ENCODE measurements around the gene TASP1.
A peak's percentile ranks its signal among the peaks of the same experiment; 100 is the strongest.

Gene TASP1

DNA sequence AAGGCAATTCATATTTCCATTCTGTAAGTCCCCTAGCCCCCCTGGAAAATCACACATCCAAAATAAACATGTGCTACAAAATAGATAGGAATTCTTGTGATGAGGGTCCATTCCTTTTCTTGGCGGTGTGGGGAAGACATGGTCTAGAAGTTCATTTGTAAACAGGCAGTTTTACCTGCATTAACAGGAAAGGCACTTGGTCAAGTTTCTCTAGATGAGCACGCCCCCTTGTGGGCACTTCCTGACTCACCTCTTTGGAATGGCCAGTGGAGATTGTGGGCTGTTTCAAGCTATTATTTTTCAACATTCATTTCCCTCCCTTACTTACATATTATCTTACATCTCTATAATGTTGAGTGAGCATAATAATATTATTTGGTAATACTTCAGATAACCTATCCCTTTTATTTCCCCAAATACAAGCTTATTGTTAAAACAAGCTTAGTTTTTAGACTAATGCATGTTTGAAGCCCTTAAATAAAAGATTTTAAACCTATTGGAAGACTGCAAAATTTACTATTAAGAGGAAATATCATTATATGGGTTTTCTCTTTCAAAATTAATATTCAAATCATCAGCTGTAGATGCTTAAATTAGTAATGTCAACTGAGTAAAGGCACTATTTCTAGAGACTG, 92.1 kb downstream of the TASP1 start:
- peak overlapping the region; percentile 59 for H3K27ac ChIP-seq (ENCODE audit: low read length)
- H3K27me3 ChIP-seq (ENCODE audit: insufficient read depth, low read length, poor library complexity), result no peaks in the 10 kb centered on the region
- no peak overlapping the region for H3K4me3 ChIP-seq (ENCODE audit: low read depth in 1 of 2, low read length in 2 of 2)
- ATAC-seq (ENCODE audit: insufficient read depth, low read depth) (peak; percentile 59), DNase-seq (peak; percentile 76)
- H4K20me1 ChIP-seq (ENCODE audit: insufficient read depth, low read length), result no peaks in the 10 kb centered on the region
- no peak overlapping the region for H3K4me2 ChIP-seq (ENCODE audit: insufficient read depth, low read length)
- H3K9me3 ChIP-seq (ENCODE audit: insufficient read depth, low read length, severe bottlenecking), result no peaks in the 10 kb centered on the region
- peaks cover 99% of the 10 kb centered on the region for H3K79me2 ChIP-seq (ENCODE audit: insufficient read depth, low read length)
- peaks cover 91% of the 10 kb centered on the region for H3K36me3 ChIP-seq (ENCODE audit: insufficient read depth, low read length)
- H3K4me1 ChIP-seq (ENCODE audit: insufficient read depth, low read length), result peaks cover 18% of the 10 kb centered on the region; the same call in 1 of the 2 replicates
- H3K9ac ChIP-seq (ENCODE audit: low read depth, low read length), result no peak overlapping the region
- H2AFZ ChIP-seq (ENCODE audit: low read depth, low read length), result no peak overlapping the region
- no peak for TF ChIP-seq EZH2 (IDR thresholded peaks at IDR 0.05; ENCODE audit: borderline replicate concordance, low read depth, low read length, severe bottlenecking)
- TF ChIP-seq, protein P1, sequence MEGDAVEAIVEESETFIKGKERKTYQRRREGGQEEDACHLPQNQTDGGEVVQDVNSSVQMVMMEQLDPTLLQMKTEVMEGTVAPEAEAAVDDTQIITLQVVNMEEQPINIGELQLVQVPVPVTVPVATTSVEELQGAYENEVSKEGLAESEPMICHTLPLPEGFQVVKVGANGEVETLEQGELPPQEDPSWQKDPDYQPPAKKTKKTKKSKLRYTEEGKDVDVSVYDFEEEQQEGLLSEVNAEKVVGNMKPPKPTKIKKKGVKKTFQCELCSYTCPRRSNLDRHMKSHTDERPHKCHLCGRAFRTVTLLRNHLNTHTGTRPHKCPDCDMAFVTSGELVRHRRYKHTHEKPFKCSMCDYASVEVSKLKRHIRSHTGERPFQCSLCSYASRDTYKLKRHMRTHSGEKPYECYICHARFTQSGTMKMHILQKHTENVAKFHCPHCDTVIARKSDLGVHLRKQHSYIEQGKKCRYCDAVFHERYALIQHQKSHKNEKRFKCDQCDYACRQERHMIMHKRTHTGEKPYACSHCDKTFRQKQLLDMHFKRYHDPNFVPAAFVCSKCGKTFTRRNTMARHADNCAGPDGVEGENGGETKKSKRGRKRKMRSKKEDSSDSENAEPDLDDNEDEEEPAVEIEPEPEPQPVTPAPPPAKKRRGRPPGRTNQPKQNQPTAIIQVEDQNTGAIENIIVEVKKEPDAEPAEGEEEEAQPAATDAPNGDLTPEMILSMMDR (IDR thresholded peaks at IDR 0.05; ENCODE audit: borderline replicate concordance, extremely low read depth, low read length, poor library complexity, severe bottlenecking), result peak; percentile 85

DNA sequence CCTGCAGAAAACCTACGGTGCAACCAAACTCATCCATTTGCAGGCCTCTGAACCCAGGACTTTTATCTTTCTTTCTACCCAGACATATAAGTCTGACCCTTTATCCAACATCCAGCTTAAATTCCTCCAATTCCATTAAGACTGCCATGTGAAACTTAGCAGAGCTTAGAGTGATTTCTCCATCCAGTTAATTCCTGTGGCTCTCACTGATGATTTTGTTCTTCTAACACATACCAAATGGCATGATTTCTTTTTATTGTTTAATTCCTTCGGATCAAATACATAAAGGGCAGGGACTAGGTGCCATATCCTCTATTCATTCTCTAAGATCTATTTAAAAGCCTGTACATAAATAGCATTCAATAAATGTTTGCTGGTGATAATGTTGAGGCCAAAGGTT, 92.9 kb downstream of the TASP1 start:
- no peaks in the 10 kb centered on the region for H4K20me1 ChIP-seq (ENCODE audit: insufficient read depth, low read length)
- H3K4me2 ChIP-seq (ENCODE audit: insufficient read depth, low read length), result no peak overlapping the region
- H3K27ac ChIP-seq (ENCODE audit: low read length), result peak overlapping the region; percentile 23
- H2AFZ ChIP-seq (ENCODE audit: low read depth, low read length), result no peak overlapping the region
- peaks cover 18% of the 10 kb centered on the region; the same call in 1 of the 2 replicates for H3K4me1 ChIP-seq (ENCODE audit: insufficient read depth, low read length)
- peaks cover 99% of the 10 kb centered on the region for H3K79me2 ChIP-seq (ENCODE audit: insufficient read depth, low read length)
- peaks cover 90% of the 10 kb centered on the region for H3K36me3 ChIP-seq (ENCODE audit: insufficient read depth, low read length)
- no peak overlapping the region for H3K9ac ChIP-seq (ENCODE audit: low read depth, low read length)
- no peak overlapping the region for H3K4me3 ChIP-seq (ENCODE audit: low read depth in 1 of 2, low read length in 2 of 2)
- ATAC-seq (ENCODE audit: insufficient read depth, low read depth) (no peak), DNase-seq (no peak)
- no peaks in the 10 kb centered on the region for H3K27me3 ChIP-seq (ENCODE audit: insufficient read depth, low read length, poor library complexity)
- TF ChIP-seq EZH2 (IDR thresholded peaks at IDR 0.05; ENCODE audit: borderline replicate concordance, low read depth, low read length, severe bottlenecking), result no peak
- TF ChIP-seq, protein P1 (IDR thresholded peaks at IDR 0.05; ENCODE audit: borderline replicate concordance, extremely low read depth, low read length, poor library complexity, severe bottlenecking), result no peak
- no peaks in the 10 kb centered on the region for H3K9me3 ChIP-seq (ENCODE audit: insufficient read depth, low read length, severe bottlenecking)

DNA sequence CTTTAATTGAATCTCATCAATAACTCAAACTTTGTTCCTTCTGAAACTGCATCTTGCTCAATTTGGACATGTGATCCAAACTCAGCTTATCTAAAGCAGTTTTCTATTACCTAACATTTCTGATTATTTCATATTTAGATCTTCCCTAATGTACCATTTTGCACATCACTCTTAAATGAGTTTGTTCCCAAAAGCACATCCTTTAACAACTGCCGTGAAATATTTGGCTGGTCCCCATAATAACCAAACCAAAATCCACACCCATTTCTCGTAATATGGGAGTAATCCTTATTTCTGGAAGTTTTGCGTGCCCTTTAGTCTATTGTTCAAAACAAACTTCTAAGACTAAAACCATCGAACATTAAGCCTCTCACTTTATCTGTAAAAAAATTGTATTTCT, 94.9 kb downstream of the TASP1 start:
- Histone ChIP-seq H3K27ac (ENCODE audit: low read length) (peak overlapping the region; percentile 7; the same call in 1 of the 2 replicates), H4K20me1 (ENCODE audit: insufficient read depth, low read length) (no peaks in the 10 kb centered on the region), H3K36me3 (ENCODE audit: insufficient read depth, low read length) (peaks cover 82% of the 10 kb centered on the region), H3K79me2 (ENCODE audit: insufficient read depth, low read length) (peaks cover 98% of the 10 kb centered on the region), H2AFZ (ENCODE audit: low read depth, low read length) (no peak overlapping the region), H3K4me3 (ENCODE audit: low read depth in 1 of 2, low read length in 2 of 2) (no peak overlapping the region), H3K27me3 (ENCODE audit: insufficient read depth, low read length, poor library complexity) (no peaks in the 10 kb centered on the region), H3K4me1 (ENCODE audit: insufficient read depth, low read length) (peaks cover 18% of the 10 kb centered on the region; the same call in 1 of the 2 replicates), H3K9me3 (ENCODE audit: insufficient read depth, low read length, severe bottlenecking) (no peaks in the 10 kb centered on the region), H3K9ac (ENCODE audit: low read depth, low read length) (no peak overlapping the region), H3K4me2 (ENCODE audit: insufficient read depth, low read length) (no peak overlapping the region)
- TF ChIP-seq EZH2 (IDR thresholded peaks at IDR 0.05; ENCODE audit: borderline replicate concordance, low read depth, low read length, severe bottlenecking), result no peak
- TF ChIP-seq, protein P1 (IDR thresholded peaks at IDR 0.05; ENCODE audit: borderline replicate concordance, extremely low read depth, low read length, poor library complexity, severe bottlenecking), result no peak
- no peak for DNase-seq
- ATAC-seq (ENCODE audit: insufficient read depth, low read depth), result no peak

All from DND-41 (cell line).